ENCODE results near the gene TKT.

GRCh38 chr3:53259427-53260259 lies 3.8 kb upstream of the TKT start:
- no peak for TF ChIP-seq POLR2A (IDR thresholded peaks at IDR 0.05)
- TF ChIP-seq, protein P1, sequence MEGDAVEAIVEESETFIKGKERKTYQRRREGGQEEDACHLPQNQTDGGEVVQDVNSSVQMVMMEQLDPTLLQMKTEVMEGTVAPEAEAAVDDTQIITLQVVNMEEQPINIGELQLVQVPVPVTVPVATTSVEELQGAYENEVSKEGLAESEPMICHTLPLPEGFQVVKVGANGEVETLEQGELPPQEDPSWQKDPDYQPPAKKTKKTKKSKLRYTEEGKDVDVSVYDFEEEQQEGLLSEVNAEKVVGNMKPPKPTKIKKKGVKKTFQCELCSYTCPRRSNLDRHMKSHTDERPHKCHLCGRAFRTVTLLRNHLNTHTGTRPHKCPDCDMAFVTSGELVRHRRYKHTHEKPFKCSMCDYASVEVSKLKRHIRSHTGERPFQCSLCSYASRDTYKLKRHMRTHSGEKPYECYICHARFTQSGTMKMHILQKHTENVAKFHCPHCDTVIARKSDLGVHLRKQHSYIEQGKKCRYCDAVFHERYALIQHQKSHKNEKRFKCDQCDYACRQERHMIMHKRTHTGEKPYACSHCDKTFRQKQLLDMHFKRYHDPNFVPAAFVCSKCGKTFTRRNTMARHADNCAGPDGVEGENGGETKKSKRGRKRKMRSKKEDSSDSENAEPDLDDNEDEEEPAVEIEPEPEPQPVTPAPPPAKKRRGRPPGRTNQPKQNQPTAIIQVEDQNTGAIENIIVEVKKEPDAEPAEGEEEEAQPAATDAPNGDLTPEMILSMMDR (IDR thresholded peaks at IDR 0.05): no peak

Data from esophagus squamous epithelium (tissue), 4 donors.